ENCODE measurements around the gene DCANP1.

DNA sequence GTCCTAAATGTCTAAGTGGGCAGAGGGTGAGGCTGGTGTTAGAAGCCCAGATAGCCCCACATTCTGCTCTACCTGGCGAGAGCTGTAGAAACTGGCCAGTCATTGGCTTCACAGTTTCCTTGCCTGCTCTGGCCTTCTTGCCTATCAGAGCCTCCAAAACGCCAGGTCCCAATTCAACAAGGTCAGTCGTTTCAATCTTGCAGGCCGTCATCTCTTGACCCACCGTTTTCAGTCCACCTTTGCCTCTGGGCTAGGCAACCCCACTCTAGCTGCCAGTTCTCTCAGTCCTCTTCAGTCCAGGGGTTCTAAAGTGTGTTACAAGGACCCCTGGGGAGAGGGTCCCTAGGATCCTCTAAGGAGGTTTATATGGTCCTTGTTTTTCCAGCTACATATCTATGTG lies 25.0 kb upstream of the DCANP1 start:
- TF ChIP-seq, protein P1, sequence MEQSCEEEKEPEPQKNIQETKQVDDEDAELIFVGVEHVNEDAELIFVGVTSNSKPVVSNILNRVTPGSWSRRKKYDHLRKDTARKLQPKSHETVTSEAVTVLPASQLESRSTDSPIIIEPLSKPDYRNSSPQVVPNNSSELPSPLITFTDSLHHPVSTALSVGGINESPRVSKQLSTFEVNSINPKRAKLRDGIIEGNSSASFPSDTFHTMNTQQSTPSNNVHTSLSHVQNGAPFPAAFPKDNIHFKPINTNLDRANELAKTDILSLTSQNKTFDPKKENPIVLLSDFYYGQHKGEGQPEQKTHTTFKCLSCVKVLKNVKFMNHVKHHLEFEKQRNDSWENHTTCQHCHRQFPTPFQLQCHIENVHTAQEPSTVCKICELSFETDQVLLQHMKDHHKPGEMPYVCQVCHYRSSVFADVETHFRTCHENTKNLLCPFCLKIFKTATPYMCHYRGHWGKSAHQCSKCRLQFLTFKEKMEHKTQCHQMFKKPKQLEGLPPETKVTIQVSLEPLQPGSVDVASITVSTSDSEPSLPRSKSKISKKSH (CRISPR knock-in tag; IDR thresholded peaks at IDR 0.05), result no peak
- TF ChIP-seq STAG1 (CRISPR knock-in tag; IDR thresholded peaks at IDR 0.05; ENCODE audit: borderline replicate concordance), result no peak
- TF ChIP-seq ELF4 (CRISPR knock-in tag; IDR thresholded peaks at IDR 0.05), result no peak
- TF ChIP-seq ZNF274 (IDR thresholded peaks at IDR 0.05; ENCODE audit: borderline replicate concordance, low read depth, low read length), result no peak
- TF ChIP-seq POLR2A (conservative IDR thresholded peaks at IDR 0.05), result no peak
- no peak for TF ChIP-seq NFXL1 (CRISPR knock-in tag; IDR thresholded peaks at IDR 0.05)
- TF ChIP-seq ZC3H8 (IDR thresholded peaks at IDR 0.05), result no peak
